Myocyte (in vitro differentiated cells): ENCODE measurements around the gene DNAJC5. TPM values are rescaled to one million over a fixed set of nuclear protein-coding genes. Genes with fewer than 3 reads are reported as not detected.
"Not testable (repeated sequence)": the region's sequence is repeated elsewhere in the genome, so short reads cannot be mapped to it uniquely, and the experiment has no call there.

Source experiments
- DNase-seq: peaks from one replicate; pipeline ENCODE4 v3.0.0-alpha.2; 2012; ENCODE audit warnings: low read depth
- total RNA-seq: library from RNA; depleted of rRNA; stranded (reverse); fragments of >200 nt; gene quantifications from 2 replicates; pipeline ENCODE4 v1.2.3, GENCODE V29; 2014

Gene DNAJC5
- total RNA-seq, 1 donor from 2014 or later, result 49.3 TPM

DNA sequence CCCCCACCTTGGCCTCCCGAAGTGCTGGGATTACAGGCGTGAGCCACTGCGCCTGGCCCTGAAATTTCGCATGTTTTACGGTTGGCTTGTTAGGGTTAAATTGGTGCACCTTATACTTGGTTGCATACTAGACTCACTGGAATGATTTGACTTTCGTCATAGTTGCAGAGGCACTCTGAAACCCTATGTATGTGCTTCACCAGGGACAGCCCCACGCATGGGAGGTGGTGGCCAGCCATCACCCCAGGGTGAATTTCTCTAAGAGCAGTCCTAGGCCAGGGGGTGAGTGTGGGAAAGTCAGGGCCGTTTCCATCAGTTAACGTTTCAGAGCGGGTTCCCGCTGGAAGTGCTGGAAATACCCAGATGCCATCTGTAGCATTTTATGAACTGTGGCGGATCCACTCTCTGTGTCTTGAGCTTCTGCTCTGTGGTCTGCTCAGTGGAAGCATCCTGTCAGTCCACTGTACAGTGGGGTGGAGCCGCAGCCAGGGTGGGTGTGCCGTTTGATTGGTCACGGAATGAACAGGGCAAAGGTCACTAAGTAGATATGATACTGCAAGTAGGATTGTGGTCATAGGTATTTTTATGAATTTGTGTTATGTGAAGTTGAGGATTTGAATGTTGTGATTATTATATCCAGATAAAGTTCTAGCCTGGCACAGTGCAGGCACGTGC lies 13.2 kb downstream of the DNAJC5 start:
- no peak for DNase-seq

DNA sequence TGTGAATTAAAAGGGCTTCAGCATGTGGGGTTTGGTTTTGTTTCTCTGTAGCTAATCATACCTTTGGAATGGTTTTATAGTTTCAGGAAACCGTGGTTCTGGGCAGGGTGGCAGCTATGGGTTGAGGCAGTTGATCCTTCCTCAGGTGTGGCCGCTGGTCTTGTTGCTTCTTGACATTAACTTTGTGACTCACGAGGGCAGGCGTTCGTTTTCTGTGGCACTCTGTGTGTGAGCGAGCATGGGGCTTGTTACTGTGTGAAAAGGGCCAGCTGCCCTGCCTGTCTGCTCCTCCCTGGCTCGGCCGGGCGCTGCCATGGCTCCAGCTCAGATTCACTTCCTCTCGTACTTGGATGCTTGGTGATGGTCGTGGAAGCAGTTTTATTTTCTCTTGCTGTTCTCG lies 16.2 kb downstream of the DNAJC5 start:
- peak; percentile 78 for DNase-seq

DNA sequence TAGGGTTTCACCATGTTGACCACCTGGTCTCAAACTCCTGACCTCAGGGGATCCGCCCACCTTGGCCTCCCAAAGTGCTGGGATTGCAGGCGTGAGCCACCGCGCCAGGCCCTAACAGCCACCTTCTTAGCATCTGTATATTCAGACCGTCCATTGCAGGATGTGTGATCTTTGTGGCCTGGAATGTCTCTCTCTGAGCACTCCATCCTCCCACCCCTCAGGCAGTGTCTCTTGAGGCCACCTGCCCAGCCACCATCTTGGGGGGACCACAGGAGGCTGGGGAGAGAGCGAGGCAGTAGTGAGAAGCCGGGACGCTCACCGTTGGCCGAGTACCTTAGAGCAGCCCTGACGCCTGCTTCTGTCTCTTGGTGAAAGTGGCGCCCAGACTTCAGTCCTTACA lies 18.8 kb downstream of the DNAJC5 start:
- no peak for DNase-seq

DNA sequence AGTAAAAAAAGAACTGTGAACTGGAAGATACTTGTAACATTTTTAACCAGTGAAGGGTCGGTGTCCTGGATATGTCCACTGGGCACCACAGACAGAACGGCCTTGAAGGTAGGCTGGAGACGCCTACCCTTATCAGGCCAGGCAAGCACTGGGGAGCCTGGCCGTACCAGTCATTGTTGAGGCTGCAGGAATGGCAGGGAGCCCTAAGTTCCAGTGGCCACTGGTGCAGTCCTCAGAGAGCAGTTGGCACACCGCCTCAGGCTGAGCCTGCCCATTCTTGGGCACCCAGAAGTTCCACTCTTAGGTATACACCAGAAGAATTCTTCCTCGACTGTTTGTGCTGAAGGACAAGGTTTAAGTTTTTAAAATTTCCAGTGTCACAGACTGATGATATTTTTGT lies 20.5 kb downstream of the DNAJC5 start:
- DNase-seq, result peak; percentile 34

DNA sequence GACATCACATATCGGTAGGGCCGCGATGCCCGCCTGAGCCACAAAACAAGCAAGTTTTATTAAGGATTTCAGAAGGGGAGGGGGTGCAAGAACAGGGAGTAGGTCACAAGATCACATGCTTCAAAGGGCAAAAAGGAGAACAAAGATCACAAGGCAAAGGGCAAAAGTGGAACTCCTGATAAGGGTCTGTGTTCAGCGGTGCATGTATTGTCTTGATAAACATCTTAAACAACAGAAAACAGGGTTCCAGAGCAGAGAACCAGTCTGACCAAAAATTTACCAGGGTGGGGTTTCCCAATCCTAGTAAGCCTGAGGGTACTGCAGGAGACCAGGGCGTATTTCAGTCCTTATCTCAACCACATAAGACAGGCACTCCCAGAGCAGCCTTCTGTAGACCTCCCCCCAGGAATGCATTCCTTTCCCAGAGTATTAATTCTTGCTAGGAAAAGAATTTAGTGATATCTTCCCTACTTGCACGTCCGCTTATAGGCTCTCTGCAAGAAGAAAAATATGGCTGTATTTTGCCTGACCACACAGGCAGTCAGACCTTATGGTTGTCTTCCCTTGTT lies 21.5 kb downstream of the DNAJC5 start:
- DNase-seq, result not testable (repeated sequence)

DNA sequence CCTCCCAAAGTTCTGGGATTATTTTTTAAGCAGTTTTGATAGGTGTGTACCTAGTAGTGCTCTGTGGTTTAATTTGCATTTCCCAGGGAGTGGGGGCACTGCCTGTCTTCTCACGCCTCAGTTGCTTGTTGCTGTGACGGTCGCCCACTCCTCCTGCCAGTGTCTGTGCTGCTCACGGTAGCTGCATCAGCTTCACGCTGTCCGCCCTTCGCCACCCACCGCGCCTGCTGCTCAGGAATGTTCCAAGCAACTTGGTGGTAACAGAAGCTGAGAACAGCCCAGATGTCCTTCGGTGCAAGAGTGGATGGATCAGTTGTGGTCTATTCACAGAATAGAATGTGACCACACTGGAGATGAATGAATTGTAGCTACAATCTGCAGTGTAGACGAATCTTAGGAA lies 22.9 kb downstream of the DNAJC5 start:
- DNase-seq, result peak; percentile 48

DNA sequence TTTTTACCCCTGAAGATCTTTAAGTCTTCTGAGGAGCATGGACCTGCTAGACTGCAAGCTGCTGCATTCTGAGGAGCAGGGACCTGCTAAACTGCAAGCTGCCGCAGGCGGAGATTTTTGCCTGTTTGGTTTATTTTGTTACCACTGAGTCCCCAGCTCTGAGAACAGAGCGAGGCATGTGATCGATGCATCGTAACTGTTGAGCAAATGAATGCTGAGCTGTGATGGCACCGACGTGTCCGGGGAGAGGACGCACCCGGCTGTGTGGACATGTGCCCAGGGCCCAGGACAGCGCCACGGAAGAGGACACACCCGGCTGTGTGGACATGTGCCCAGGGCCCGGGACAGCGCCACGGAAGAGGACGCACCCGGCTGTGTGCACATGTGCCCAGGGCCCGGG lies 24.2 kb downstream of the DNAJC5 start:
- DNase-seq, result no peak

DNA sequence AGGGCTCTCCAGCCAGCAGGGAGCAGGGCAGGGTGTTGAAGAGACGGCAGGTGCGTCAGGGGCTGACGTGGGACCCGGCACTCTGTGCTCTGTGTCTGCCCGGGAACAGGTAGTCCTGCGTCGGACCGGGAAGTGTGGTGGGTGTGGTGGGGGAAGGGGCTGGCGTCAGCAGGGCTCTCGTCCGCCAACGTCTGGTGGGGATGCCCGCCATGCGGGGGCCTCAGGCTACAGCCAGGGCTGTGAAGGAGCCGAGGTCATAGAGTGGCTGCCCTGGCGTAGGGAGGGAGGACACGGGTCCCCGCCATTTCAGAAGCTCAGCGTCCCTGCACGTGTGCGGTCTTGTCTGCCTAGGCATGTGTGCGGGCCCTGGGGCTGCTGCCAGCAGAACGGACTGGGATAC lies 25.3 kb downstream of the DNAJC5 start:
- DNase-seq, result no peak

DNA sequence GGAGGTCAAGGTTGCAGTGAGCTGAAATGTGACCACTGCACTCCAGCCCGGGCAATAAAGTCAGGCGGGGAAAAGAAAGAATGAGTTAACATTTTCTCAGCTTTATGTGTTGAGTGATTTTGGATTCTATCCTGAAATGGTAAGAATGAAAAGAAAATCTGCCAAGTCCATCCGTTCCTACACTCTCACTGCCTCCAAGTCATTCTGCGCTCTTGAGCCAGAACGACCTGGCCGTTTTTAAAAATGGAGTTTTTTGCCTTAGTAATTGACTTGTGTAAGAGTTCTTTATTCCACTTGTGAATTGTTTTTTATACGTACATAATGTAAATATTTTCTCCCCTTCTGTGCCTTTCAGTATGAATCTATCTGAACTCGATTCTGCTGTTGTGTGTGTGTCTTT lies 28.7 kb downstream of the DNAJC5 start:
- no peak for DNase-seq

DNA sequence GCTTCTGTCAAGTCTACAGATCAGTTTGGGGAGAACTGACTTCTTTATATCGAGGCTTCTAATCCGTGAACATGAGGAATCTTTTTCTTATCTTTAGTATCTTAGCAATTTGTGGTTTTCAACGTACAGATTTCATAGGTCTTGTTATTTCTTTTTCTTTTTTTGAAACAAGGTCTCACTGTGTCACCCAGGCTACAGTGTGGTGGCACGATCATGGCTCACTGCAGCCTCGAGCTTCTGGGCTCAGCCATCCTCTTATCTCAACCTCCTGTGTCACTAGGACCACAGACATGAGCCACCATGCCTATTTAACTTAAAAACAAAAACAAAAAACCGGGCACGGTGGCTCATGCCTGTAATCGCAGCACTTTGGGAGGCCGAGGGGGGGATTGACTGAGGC lies 29.3 kb downstream of the DNAJC5 start:
- DNase-seq, result no peak

DNA sequence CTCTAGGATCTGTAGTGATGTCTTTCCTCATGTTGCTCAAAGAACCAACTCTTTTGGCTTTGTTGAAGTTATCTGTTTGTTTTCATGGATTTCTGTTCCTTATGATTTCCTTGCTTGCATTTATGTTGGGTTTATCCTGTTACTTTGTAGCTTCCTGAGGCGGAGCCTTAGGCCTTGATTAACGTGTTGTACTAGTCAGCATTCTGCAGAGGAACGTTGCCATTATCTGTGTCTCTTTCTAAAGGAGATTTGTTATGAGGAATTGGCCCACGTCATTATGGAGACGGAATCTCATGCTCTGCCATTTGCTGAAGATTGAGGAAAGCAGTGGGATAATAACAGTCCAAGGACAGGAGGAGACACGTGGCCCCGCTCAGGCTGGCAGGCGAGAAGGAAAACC lies 31.4 kb downstream of the DNAJC5 start:
- no peak for DNase-seq

DNA sequence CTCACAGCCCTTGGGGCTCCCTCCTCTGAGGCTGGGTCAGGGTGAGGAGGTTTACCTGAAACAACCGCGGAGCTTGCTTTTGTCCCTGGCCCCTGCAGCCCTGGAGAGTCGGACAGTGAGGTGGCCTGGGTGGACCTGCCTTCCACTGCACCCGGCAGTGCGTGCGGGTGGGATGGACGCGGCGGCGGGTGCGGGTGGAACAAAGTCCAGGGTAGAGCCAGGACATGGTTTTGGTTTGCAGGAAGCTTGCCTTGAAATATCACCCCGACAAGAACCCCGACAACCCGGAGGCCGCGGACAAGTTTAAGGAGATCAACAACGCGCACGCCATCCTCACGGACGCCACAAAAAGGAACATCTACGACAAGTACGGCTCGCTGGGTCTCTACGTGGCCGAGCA lies 34.1 kb downstream of the DNAJC5 start:
- DNase-seq, result no peak

DNA sequence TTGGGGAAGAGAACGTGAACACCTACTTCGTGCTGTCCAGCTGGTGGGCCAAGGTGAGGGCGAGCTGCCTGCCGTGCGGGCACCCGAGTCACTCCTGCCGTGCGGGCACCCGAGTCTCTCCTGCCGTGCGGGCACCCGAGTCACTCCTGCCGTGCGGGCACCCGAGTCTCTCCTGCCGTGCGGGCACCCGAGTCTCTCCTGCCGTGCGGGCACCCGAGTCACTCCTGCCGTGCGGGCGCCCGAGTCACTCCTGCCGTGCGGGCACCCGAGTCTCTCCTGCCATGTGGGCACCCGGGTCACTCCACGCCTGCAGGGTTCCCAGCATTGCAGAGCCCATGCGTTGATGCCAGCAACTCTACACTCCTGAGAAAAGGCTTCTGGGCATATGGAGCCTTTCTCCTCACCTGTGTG lies 34.6 kb downstream of the DNAJC5 start:
- DNase-seq, result not testable (repeated sequence)

DNA sequence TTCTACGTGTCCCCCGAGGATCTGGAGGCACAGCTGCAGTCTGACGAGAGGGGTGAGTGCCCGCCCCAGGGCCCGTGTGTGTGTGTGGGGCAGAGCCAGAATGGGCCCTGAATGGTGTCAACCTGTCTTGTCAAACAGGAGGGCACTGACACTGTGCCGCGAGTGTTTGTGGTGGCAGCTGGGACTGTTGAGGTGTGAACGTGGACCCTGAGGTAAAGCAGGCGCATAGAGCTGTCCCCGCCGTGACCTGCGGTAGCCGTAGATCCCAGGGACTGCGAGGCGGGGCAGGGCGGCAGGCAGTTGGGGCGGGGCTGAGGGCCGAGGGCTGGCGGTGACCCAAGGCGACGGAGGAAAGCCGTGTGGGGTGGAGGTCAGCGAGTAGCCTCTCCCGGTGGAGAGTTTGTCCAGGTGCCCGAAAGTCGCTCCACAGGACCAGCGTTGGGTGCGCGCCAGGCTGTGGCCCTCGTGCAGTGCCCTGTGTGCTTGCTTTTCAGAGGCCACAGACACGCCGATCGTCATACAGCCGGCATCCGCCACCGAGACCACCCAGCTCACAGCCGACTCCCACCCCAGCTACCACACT lies 36.1 kb downstream of the DNAJC5 start:
- no peak for DNase-seq

DNA sequence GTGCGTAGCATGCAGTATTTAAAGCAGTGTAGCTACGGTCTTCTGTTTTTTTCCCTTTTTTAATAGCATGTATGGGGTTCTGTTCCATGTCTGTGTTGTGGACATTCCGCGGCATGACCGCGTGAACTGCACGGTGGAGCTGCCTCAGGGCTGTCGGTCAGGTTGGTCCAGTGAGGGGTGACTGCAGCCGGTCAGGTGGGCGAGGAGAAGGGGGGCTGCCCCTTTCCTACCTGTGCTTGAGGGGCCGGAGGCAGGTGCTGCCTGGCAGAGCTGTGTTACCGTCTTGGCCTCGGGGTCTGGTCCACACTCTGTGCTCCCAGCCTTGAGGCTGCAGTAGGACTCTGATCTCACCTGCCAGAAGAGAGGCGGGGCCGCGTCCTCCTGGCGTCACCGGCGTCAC lies 36.8 kb downstream of the DNAJC5 start:
- no peak for DNase-seq

DNA sequence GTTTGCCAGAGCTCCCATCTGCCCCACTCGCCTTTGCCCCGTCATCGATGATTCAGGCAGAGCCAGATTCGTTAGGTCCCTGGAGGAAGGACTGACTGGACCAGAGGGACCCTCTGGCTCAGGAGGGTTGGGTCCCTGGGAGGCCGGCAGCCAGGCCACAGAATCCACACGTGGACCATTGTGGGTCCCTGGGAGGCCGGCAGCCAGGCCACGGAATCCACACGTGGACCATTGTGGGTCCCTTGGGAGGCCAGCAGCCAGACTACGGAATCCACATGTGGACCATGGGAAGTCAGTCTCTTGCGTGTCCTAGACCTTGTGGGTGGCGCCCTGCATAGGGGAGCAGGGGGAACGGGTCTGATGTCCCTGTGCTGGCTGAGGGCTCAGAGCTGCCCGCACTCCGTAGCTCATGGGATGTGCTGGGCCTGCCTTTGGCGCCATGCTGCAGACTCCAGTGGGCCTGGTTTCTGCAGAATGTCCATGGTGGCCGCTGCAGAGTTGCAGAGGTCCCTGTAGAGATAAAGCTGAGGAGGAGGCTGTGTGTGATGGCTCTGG lies 37.8 kb downstream of the DNAJC5 start:
- peak; percentile 25 for DNase-seq

DNA sequence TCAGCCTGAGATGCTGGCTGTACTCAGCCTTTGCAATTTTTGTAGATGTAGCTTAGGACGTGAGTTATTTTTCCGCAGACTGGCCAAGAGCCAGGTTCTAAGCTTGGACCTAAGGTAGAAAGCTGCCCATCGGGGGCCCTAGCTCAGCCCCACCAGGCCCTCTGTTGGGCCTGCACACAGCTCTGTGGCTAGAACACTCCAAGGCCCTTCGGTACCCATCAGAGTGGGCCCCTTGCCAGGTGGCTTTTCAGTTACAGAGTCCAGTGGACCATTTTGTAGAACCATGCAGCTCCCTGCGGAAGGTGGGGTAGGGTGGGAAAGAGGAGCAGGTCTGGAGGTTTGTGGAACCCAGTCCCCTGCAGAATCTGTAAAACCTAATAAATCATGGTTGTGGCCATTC lies 38.7 kb downstream of the DNAJC5 start:
- no peak for DNase-seq

DNA sequence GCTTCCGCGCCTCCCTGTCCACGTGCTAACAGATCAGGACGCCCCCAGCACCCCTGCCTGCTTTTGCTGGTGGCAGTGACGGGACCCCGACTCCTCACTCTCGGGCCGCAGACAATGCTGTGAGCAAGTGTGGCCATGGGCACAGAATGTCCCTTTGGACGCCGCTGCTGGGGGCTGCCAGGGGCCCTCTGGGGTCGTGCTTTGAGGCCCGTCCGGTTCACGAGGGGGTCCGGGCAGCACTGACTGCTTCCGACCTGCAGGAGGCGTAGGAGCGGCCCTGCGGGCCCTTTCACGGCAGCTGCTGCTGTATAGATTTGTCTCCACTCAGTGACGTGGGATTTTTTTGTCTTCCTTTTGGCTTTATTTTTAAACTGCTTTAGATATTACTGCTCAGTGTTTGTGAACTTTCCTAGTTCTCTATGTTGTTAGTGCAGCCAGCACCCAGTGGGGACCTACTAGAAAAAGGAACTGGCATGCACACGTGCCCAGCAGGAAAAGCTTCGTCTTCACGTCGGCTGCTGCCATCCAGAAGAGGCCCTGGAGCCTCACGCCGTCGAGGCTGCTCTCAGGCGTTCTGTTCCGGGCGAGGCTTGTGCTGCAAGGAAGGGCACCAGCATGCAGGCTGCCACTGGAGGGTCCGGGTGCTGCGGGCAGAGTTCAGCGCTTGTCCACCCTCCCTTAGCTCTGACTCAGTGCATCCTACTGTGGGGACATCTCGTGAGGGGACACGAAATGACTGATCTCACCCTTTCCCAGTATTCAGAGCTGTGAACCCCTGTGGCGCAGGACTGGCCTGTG lies 39.5 kb downstream of the DNAJC5 start:
- DNase-seq, result no peak

DNA sequence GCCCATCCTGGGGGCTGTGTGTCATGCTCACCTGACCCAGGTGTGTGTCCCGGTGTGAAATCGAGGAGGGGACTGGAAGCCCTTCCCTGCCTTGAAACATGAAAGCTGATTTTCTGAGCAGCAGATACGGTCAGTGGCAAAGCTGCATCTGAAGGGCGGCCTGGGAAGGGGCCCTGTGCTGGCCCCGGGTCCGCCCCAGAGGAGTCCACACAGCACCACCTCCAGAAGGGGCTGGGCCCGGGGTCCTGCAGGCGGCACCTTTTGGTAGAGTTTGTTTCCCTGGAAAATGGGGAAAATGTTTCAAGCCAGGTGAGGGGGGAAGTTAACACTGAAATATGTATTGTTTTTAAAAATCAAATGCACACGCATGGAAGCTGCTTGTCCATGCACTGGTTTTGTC lies 40.5 kb downstream of the DNAJC5 start:
- DNase-seq, result no peak

DNA sequence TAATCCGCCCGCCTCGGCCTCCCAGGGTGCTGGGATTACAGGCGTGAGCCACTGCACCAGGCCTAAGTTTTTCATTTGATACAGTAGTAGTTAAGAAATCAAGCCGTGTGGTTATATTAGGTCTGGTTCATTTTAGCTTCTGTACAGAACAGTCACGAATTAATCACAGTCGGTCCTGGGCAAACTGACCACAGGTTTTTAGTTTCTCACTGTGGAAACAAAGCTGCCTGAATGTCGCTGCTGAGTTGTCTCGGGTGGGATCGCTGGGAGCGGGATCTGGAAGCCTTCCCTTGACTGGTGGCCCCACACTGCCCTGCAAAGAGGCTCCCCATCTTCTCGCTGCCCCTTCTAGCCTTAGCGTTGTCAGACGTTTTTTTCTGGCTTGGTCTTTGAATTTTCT lies 42.7 kb downstream of the DNAJC5 start:
- DNase-seq, result no peak

DNA sequence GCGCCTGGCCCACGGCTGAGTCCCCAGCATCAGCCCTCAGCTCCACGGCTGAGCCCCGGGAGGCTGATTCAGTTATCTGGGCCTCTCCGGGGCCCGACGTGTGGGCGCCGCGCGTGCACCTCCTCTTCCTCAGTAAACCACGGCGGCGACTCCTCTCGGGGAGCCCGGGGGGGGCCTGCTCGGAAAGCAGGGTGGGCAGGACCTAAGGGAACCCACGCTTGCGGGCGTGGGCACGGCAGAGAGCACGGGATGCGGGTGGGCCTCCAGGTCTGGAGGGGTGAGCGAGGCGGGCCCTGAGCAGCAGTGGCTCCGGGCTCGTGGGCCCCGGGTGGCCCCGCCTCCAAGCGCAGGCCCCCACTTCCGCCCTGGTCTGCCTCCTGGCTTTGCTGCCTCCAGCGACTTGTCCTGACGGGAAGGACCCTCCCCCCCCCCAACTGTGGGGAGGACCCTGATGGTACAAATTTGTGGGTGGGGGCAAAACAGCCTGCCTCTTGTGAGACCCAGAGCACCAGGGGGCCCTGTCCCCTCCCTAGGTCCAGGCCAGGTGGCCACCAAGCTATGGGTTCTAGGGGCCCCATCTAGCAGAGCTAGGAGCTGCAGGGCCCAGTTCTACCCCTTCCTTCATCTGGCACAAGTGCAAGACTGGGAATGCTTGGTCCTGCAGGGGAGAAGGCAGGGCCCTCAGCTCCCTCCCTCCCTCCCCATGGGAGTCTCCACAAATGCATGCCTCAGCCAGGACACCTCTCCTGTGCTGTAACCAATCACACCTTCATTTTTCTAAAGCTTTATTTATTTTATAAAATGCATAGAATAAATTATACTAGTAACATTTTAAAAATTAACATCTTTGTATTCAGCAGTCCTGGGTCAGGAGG lies 44.4 kb downstream of the DNAJC5 start:
- no peak for DNase-seq
